ENCODE results near the gene ZRANB3.

GRCh38 chr2:135475128-135475527, 55.9 kb downstream of the ZRANB3 start:
- no peak for TF ChIP-seq CTCF (conservative IDR thresholded peaks at IDR 0.05; ENCODE audit: low read length)
- TF ChIP-seq EZH2phosphoT487 (IDR thresholded peaks at IDR 0.05; ENCODE audit: borderline replicate concordance, low read depth, low read length) = no peak

All from OCI-LY7 (cell line).